DMS153 treated with DMSO at 0.1 percent for 48 hours (cell line): Measurements from ENCODE around the gene PARD3B.

Source experiments
- DNase-seq: peaks from one replicate; lab custom pipeline; 2025; ENCODE audit not compliant: unreplicated experiment; lab: John Stamatoyannopoulos, UW

PARD3B gene

DNA sequence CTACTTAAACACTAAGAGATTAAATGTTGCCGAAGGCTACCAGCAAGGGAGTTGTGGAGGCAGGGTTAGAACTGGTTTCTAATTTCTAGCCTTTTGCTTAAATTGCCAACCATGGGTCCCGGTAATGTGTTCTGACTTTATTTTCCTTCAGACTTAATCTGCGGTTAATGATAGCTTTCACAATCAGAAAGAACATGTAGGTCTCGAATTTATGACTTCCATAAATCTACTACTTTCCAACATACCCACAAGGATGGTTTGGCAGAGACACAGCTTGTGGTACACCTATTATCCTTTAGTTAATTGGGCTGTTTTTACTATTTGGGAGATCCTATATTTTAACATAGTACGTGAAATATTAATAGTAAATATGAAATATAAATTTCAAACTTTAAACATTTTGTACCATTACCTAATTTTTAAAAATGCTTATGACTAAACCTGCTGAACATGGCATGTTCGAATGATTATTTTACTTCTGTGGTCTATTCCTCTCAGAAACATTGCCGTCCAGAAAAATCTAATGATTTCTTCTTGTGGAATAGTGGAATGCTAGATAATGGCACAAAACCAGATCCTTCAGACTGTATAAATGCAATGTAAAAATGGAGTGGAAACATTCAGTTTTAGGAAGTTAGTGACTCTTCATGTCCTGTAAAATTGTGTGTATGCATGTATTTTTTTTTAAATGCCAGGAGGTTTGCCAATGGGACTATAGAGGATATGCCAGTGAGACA is 41.3 kb downstream of the PARD3B start:
- no peak for DNase-seq

DNA sequence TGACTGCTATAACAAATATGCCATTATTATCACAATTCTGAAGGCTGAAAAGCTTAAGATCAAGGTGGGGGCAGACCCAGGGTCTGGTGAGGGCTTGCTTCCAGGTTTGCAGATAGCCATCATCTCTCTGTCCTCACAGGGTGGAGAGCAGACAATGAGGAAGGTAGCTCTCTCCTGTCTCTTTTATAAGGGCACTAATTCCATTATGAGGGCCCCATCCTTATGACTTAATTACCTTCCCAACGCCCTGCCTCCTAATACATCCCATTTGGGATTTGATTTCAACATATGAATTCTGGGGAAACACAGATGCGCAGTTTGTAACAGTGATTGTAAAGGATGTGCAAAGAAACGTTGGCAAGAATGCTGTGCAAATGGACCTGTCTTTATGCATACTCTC is 44.8 kb downstream of the PARD3B start:
- no peak for DNase-seq

DNA sequence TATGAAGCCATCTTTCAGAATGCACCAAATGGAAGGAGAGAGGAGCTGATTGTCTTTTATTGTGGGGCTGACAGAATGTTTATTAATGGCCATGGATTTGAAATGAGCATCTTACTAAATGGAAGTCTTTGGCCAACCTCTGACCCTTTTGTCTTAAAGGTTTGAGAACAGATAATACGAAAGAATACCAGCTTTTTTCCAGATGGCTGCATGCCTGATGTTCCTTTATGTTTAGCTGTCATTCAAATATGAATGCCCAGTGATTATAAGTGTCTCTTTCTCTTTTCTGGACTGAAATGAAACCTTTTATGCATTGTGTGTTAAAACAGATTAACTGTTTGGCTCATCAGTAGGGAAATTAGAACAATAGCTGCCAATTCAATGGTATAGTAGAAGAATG is 46.0 kb downstream of the PARD3B start:
- no peak for DNase-seq

DNA sequence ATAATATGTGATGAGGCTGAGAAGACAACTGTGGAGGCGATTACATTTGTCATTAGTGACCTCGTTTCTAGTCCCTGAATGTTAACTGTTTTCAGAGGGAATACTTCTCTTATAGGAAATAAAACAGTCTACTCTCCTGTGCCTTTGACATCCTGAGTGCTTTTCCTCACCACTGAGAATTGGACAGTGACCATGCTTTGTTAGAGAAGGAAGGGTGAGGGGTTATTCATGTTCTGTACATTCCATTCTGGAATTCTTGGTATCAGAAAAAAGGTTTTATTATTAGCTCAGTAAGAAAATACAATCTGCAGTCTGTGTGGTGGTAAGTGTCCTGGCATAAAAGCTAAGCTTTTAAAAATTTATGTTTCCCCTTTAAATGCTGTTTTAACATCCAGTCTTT is 58.8 kb downstream of the PARD3B start:
- DNase-seq: no peak

- DNase-seq: no peak
Measured at GRCh38 chr2:204608237-204608939, 63.1 kb downstream of the PARD3B start.

DNA sequence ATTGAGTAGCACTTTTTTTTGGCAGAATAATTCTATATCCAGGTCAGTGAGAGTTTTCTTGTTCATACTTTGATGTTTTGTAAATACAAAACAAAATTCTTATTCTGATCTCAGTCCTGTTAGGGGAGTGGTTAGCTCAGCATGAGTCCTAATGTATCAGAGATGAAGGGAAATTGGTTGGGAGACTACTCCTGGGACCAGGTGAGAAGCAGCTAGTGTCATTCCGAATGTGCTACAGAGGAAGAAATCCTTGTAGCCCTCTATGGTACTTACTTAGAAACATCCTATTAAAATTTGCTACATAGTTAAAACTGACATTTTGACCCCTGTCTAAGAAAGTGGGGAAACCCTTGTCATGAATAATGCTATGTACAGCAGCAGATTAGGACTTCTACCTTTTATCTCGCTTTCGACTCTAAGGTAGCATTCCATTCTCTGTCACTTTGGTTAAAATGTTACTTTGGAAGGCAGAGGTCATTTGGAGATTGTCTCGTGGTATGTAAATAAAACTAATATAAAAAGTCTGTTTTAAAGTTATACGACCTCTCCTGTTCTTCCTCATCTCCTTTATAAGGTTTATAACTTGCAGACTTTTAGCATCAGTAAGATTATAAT is 65.8 kb downstream of the PARD3B start:
- DNase-seq: no peak

DNA sequence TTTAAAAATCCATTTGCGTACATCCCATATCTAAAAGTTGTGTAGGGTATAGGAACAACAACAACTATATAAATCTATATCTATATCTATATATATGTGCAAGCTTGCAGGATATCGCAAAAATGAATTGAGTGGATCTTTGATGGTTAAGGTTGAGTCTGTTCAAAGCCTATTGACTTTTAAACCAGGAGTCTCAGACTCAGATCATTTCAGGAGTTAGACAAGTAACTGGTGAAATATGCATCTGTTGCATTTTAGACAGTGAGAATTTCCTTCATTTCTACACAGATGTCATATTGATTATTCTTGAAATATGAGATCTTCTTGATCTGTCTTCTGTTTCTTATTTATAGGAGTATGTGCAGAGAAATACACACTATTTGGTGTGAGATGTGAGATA is 66.5 kb downstream of the PARD3B start:
- DNase-seq: no peak

DNA sequence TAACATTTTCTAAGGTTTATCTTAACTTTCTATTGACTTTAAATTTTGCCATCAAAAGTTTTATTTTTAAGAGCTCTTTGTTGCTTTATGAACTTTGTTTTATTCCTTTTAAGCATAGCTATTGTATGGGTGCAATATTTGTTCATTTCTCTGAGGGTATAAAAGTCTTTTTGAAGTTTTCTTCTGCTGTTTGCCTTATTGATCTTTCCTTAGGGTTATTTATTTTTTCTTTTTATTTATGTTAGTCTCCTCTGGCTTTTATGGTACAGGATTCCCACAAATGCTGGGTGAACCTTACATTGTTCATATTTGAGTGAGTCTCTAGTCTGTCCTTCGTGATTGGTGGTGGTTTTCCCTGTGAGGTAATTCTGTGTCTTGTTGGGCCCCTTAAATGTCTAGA is 68.4 kb downstream of the PARD3B start:
- DNase-seq: no peak

- DNase-seq: no peak
Measured at GRCh38 chr2:204615456-204615855, 70.2 kb downstream of the PARD3B start.

- DNase-seq: no peak
Measured at GRCh38 chr2:204625135-204625534, 79.9 kb downstream of the PARD3B start.

- DNase-seq: peak; percentile 11
Measured at GRCh38 chr2:204628926-204629712, 83.8 kb downstream of the PARD3B start.

DNA sequence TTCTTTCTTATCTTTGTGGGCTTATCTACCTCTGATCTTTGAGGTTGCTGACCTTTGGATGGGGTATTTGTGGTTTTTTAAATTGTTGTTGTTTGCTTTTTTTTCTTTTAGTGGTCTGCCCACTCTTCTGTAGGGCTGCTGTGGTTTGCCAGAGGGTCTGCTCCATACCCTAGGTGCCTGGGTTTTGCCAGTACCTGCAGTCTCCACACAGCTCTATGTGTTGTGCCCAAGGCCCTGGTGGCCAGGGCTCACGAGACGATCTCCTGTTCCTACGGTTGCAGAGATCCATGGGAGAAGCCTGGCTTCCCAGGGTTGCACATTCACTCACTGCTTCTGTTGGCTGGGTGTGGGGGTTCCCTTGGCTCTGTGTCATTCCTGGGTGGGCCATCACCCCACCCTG is 87.1 kb downstream of the PARD3B start:
- no peak for DNase-seq

- no peak for DNase-seq
Measured at GRCh38 chr2:204634564-204634963, 89.3 kb downstream of the PARD3B start.

GRCh38 chr2:204635478-204635877 is 90.2 kb downstream of the PARD3B start:
- DNase-seq: no peak

- DNase-seq: no peak
Measured at GRCh38 chr2:204638471-204639194, 93.4 kb downstream of the PARD3B start.

GRCh38 chr2:204643326-204643725 is 98.1 kb downstream of the PARD3B start:
- no peak for DNase-seq

DNA sequence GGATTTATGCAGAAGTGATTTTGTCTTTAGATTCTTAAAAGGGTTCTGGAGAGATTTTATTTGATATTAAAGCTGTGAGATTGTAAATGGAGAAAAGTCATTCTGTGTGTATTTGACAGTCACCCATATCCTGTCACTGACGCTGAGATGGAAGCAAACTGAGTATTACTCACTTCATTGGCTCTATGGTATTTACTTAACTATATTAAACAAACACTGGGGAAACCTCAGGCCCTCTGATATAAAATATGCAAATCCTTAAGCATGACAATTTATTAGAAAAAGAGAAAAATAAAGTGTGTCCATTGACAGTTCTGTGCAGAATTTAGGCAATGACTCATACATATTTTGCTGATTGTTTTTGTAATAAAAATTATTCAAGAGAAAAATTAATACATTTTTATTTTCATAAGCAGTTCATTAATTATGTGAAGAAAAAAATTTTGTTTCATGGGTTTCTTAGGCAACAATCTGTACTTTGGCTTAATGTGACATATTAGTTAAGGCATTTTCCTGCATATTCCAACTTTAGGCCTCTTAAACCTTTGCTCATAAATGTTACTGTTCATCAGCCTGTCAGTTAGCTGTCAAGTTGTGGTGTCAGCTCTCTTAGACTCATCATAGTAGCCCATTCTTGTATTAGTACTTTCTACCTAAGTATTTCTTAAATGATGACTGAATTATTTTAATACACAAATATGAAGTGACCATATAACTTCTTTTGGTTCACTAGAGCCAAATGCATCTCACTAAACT is 99.9 kb downstream of the PARD3B start:
- no peak for DNase-seq

DNA sequence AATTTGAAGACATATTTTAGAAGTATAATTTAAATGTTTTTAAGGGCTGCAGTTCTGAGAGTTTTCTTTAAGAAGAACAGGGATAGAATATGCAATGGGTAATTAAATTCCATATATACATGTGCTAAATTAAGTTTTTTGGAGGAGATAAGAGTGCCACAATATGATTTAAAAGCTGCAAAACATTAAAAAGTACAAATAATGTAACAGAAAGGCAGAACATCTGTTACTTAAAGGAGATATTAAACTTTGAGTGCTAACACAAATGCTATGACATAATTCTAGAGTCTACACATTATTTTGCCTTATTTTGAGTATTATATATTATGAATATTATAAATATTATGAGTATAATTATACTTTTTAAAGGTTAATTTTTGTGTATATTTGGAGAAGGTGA is 102.4 kb downstream of the PARD3B start:
- no peak for DNase-seq

DNA sequence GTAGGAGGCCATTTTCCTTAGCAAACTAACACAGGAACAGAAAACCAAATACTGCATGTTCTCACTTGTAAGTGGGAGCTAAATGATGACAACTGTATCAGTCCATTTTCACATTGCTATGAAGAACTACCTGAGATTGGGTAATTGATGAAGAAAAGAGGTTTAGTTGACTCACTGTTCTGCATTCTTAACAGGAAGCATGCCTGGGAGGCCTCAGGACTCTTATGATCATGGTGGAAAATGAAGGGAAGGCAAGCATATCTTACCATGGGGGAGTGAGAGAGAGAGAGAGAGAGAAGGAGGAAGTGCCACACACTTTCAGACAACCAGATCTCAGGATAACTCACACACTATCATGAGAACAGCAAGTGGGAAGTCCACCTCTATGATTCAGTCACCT is 105.3 kb downstream of the PARD3B start:
- no peak for DNase-seq

DNA sequence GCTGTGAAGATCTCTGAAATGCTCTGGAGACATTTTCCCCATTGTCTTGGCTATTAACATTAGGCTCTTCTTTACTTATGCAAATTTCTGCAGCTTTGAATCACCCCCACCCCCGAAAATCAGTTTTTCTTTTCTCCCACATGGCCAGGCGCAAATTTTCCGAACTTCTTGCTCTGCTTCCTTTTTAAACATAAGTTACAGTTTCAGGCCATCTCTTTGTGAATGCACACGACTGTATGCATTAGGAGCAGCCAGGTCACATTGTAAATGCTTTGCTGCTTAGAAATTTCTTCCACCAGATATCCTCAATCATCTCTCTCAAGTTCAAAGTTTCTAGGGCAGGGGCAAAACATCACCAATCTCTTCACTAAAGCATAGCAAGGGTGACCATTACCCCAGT is 106.8 kb downstream of the PARD3B start:
- DNase-seq: no peak
